Measurements from ENCODE around the gene CADM4.
"Not testable (repeated sequence)": the region's sequence is repeated elsewhere in the genome, so short reads cannot be mapped to it uniquely, and the experiment has no call there.

GRCh38 chr19:43600326-43600725 lies 39.3 kb downstream of the CADM4 start:
- not testable (repeated sequence) for TF ChIP-seq CREB1 (IDR thresholded peaks at IDR 0.05; ENCODE audit: low read depth); ZBTB7A (IDR thresholded peaks at IDR 0.05; ENCODE audit: low read depth); EGR1 (IDR thresholded peaks at IDR 0.05); YY1 (IDR thresholded peaks at IDR 0.05; ENCODE audit: low read depth); TEAD4 (IDR thresholded peaks at IDR 0.05); EP300 (IDR thresholded peaks at IDR 0.05; ENCODE audit: borderline replicate concordance); RAD21 (IDR thresholded peaks at IDR 0.05; ENCODE audit: low read depth); MAX (IDR thresholded peaks at IDR 0.05); TAF1 (IDR thresholded peaks at IDR 0.05; ENCODE audit: low read depth)
